ENCODE measurements around the gene ARMCX6.
"Not testable (repeated sequence)": the region's sequence is repeated elsewhere in the genome, so short reads cannot be mapped to it uniquely, and the experiment has no call there.

ARMCX6 gene

DNA sequence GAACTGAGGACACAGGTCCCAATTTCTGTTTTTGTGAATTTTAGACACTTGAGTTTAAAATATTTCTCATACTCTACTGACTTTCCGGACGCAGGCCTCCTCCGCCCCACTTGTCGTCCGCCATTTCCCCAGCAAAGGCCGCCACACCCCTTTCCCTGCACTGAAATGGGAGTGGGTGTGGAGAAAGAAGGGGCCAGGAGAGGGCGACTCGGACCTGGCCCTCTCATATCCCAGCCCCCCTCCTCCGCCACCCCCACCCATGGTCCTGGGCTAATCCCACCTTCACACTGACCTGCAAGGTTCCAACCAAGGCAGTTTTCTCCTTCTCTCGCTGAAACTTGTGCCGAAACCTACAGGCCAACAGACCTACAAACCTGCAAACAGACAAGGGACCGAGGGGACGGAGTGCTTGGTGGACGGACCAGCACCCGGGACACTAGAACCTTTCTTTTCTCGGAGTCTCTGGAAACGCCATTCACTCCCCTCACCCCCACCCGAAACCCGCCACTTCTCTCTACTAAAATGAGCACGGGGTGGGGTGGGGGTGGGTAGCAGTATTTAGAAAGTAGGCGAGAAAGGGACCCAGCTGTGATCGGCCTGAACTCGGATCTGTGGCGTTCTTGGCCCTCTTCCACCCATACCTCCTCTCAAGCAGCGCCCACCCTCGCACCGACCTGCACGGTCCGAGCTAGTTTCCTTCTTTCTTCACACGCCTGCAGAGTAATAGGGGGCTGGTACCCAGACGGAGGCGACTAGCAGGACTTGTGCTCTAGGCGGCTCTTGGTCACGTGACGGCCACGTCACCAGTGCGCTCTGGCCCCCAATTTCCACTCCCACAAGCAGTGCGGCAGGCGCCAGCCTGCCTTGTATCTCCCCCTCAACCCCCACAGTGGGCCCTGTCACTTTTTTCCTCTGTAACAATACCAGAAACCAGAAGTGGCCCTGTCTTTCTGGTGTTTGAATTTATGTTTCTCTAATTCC is at the start of gene ARMCX6:
ARMCX6 (minus strand) TSS at position 790 of the 981 bp plus-strand sequence. CDS start 1,380 bp downstream, outside the sequence.
- peak; percentile 72 for DNase-seq (ENCODE audit: low spot score)

DNA sequence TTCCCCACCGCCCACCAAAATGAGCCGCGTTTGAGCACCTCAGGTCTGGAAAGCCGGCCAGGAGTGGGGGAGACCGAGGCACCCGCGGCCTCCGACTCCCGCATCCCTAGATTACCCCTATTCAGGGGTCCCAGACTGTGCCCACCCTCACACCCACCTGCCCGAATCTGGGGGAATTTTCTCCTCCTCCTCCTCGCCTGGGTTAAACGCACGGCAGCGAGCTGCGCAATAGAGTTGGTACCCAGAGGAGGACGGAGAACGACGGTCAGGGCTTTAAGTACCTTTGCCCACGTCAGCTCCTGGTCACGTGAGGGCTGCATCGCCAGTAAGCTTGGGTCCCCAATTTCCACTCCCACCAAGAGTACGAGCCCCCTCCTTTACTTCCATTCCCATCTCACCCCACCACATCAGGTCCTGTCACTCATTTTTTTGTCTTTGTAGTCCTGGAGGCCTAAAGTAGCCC is 41.8 kb upstream of the ARMCX6 start, which contains the start of gene ARMCX2:
ARMCX2 (minus strand) TSS at position 250 of the 463 bp plus-strand sequence. CDS start 2,262 bp downstream, outside the sequence.
- DNase-seq (ENCODE audit: low spot score): peak; percentile 59

DNA sequence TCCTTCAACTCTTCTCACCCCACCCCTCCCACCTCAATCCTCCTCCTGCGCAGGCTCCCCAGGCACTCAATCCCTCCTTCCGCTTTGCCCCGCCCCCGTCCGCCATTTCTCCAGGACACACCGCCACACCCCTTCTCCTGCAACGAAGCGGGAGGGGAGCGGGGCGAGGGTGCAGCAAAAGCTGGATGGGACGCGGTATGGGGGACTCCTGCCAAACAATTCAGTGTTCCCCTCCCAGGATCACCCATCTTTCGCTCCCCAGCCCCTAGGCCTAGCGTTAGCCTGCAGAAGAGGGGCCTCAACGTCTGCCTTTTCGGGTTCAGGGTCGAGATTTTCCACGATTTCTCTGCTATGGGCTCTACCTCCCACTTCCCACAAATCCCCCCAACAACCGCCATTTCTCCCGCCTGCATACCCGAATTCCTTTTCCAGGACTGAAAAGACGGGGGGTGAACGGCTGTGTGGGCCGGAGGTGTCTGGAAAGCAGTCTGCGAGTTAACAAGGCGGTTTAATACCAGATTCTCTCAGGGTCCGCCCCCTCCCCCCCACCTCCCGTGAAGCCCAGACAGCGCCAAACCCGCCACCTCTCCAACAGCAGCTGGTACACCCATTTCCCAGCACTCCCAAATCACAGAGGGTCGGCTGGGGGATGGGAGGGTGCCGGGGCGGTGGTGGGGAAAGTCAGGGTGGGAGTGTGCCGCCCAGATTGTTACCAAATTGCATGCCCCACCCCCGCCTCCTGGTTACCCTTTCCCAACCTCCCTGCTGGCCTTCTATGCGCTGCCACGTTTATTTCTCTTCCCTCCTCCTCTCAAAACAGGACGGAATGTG is 41.1 kb upstream of the ARMCX6 start:
- peak; percentile 85 for DNase-seq (ENCODE audit: low spot score)

DNA sequence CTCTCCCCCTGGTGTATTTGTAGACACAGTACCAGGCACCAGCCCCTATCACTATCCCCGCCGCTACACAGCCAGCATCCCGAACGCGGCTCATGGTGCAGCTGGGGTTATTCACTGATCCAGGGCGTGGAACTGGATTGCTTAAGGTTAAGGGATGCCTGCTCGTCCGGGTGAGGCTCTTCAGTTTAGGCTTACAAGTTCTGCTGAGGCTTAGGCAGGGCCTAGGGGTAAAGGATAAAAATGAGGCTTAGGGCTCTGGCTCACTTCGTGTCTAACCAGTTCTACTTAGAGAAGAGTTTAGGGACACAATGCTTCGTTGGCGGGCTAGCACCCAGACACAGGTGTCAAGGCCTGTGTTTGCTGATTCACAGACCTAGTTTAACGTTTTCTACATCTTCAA is 39.7 kb upstream of the ARMCX6 start:
- DNase-seq (ENCODE audit: low spot score): no peak

DNA sequence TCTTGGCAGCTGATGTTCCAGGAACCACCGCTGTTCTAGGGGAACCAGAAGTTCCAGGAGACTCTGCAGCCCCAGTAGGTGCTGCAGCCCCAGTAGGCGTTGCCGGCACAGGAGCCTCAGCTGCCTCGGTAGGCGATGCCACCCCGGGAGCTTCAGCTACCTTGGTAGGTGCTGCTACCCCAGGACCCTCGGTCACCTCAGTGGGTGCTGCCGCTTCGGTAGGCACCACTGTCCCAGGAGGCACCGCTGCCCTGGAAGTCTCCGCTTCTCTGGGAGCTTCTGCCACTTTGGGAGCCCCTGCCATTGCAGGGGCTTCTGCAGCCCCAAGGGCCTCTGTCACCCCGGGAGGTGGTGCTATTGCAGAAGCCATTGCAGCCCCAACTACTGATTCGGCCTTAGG is 39.0 kb upstream of the ARMCX6 start:
- no peak for DNase-seq (ENCODE audit: low spot score)

DNA sequence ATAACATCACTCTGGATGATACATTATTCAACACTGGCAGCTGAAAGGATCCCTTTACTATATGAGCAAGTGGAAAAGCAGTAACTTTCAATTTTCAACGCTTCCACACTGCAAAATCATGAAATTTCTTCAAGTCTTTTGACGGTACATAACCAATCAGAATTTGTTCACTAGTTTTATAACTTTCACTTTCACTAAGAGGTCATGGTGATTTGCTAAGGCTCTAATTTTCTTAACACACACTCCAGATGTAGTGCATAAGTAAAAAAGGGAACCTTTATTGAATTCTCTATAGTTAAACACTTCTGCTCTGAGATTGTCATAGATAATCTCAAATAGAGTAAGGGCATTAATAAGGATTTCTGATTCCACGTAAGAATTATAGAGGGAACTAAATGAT is 37.7 kb upstream of the ARMCX6 start:
- no peak for DNase-seq (ENCODE audit: low spot score)

DNA sequence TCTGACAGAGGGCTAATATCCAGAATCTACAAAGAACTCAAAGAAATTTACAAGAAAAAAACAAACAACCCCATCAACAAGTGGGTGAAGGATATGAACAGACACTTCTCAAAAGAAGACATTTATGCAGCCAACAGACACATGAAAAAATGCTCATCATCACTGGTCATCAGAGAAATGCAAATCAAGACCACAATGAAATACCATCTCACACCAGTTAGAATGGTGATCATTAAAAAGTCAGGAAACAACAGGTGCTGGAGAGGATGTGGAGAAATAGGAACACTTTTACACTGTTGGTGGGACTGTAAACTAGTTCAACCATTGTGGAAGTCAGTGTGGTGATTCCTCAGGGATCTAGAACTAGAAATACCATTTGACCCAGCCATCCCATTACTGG is 29.9 kb upstream of the ARMCX6 start:
- not testable (repeated sequence) for DNase-seq (ENCODE audit: low spot score)

DNA sequence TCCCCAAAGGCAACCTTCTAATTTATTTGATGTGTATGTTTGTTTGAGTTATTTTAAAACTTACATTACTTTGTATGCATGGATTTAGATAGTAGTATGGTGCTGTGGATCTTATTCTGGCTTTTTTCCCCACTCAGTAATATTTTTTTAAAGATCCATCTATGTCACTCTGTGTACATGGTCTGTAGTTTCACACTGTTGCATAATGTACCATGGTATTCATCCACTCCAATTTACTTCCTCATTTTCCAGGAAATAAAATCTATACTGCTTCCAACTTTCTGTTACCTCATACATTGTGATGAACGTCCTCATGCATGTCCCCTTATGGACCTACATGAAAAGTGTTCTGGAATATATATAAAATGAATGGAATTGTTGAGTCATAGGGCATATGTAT is 24.3 kb upstream of the ARMCX6 start:
- DNase-seq (ENCODE audit: low spot score): no peak

DNA sequence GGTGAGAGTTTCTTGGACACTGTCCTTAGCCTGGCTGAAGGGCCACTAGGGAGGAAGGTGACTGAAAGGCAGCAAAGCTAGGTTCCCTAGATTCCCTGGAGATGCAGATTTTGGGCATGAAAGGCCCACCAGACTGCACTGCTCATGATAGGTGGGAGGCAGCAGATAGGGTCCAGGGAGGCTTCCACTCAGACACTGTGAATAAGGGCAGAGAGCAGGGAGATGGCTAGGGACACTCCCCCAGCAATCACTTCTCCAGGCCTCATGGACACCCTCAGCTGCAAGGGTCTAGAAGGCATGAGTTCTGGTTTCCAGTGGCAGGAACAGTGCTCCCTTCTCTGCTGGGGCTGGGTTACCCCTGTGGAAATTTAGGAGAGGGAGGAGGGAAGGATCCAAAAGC is 21.8 kb upstream of the ARMCX6 start:
- DNase-seq (ENCODE audit: low spot score): no peak

DNA sequence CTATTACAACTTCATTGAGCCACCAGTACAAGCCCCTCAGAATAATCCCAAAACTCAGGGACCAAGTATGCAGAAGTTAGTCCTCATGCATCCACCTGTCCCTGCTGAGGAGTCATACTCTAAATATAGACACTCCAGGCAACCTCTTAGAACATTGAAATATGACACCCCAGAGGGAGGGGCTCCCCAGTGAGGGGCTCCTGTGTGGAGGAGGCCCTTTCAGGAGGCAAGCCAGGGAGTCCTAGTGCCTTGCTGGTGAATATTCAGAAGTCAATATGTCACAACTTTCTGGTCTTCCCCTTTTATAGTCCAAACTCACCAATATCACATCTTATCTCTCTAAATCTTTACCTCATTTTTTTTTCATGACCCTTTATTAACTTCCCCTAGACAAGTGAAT is 1.6 kb upstream of the ARMCX6 start:
- DNase-seq (ENCODE audit: low spot score): peak; percentile 19

DNA sequence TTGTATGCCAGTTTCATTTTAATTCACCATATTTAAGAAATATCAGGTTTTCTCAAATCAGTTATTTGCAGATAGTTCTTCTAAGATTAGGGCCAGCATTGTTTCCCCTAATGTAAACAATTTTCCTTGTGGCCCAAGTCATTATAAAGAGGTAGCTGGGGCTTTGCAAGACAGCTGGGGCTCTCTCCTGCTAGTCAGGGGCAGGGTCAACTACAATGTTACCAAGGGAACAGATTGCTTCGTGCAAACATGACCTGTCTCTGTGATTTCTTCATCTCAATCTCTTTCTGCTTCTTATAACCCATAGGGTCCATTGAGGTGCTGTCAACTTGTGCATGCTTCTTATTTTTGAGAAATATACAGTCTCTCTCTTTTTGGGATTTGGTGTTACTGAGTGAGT is 12.1 kb downstream of the ARMCX6 start:
- DNase-seq (ENCODE audit: low spot score): no peak

DNA sequence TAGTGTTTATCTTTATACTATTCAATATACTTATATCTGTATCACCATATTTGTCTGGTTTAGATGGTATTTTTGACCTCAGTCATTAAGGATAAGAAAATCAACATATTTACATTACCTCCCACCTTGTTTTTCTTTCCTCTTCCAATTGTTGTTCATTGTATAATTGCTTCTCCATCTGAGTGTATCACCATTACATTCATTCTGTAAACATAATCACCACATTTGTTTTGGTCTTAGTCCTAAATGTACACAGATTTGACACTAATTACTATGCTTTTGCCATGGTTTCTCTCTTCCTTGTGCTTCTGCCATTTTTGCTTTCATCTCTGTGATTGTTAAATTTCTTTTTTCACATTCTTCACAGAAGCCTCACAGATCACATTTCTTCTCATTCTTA is 12.7 kb downstream of the ARMCX6 start:
- DNase-seq (ENCODE audit: low spot score): no peak

DNA sequence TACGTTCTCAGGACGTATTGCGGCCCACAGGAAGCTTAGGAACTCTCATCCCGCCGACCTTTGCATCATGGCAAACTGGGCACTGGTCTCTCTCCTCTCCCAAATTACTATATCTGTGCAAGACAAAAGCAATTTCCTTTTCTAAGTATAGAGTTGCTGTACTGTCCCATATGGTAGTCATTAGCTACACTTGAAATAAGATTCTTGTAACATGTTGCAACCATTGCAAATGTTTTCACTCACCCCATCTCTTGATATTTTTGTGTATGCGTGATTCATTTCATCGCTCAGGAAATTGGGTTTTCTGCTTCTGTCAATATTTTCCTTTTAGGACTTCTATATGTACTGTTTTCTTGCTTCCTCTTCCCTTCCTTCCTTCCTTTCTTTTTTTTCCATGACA is 15.7 kb downstream of the ARMCX6 start:
- no peak for DNase-seq (ENCODE audit: low spot score)

DNA sequence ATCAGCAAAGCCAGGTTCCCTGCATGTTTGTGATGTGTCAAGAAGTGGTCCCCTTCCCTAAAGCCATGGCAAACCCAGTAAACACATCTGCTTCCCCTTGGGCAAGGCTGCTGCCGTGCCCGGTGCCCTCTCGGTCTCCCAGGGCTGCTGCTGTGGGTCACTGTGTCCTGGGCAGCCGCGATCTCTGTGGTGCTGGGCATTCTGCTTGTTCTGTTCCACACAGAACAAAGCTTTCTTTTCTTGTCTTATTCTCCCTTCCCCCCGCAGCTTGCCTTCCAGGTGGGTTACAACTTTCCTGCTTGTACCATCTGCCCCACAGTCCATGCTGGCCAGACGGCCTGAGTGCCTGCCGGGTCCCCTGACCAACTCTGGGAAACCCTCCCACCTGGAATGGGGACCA is 18.2 kb downstream of the ARMCX6 start:
- not testable (repeated sequence) for DNase-seq (ENCODE audit: low spot score)

DNA sequence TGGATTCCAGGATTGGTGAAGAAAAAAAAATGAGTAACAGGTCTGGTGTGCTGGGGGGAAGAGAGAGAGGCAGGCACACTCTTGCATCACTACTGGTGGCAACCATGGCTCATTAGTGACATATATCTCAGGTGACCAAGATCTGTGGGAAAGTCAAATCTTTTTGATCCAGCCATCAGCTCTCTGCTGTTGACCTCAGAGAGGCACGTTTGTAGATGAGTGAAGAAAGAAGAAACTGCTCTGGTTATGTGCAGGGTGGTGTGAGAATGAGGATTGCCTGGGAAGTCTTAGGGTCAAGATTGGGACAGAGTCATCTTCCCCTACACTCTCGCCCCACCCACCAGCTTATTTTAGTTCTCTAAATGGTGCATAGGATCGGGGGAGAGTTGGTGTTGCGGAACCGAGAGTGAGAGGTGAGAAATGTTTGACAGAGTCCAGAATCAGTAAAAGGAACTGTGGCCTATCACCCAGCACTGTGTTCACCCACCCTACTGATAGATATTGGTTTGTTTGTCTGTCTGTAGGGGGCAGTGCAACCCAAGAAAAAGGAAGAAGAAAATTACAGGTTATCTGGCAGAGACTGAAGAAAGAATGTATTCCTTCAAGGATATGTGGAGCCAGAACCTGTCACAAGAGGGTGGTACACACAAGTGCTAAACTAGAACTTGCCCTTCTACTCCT is 21.9 kb downstream of the ARMCX6 start:
- peak; percentile 50 for DNase-seq (ENCODE audit: low spot score)
